GM15510 (cell line): ENCODE results near the gene ATP6V0A1.

Source experiments
- POLR2A ChIP-seq: IDR thresholded peaks from 3 replicates; pipeline ENCODE4 v1.6.1; 2011; ENCODE audit warnings: borderline replicate concordance; ENCODE audit not compliant: insufficient read length; ENCODE audit errors: extremely low read depth

ATP6V0A1 gene

GRCh38 chr17:42571435-42572225, 113.0 kb downstream of the ATP6V0A1 start:
- TF ChIP-seq POLR2A: no peak
